GM23338 (cell line): ENCODE results near the gene CIAPIN1.

Experiments
- CTCF ChIP-seq, 2 experiments: fragments of 200-600 bp in 1 of 2; sonication (generic) in 1 of 2; conservative IDR thresholded peaks; 2 replicates each; pipeline versions ENCODE4 v1.5.1 to v1.6.1; 2016 to 2017; ENCODE audit warnings: antibody characterized with exemption in 2 of 2, low read depth in 2 of 2, mild to moderate bottlenecking in 2 of 2, moderate library complexity in 1 of 2
- STAT1 ChIP-seq: IDR thresholded peaks from one replicate; pipeline ENCODE4 v1.6.1; 2016; ENCODE audit warnings: antibody characterized with exemption; ENCODE audit not compliant: unreplicated experiment

- TF ChIP-seq CTCF (conservative IDR thresholded peaks at IDR 0.05; ENCODE audit: low read depth in 2 of 2) (no peak), STAT1 (no peak)
Measured at GRCh38 chr16:57432989-57433388, 14.2 kb downstream of the CIAPIN1 start.
